ENCODE measurements around the gene EHMT1.
"Not testable (repeated sequence)": the region's sequence is repeated elsewhere in the genome, so short reads cannot be mapped to it uniquely, and the experiment has no call there.

Gene EHMT1

DNA sequence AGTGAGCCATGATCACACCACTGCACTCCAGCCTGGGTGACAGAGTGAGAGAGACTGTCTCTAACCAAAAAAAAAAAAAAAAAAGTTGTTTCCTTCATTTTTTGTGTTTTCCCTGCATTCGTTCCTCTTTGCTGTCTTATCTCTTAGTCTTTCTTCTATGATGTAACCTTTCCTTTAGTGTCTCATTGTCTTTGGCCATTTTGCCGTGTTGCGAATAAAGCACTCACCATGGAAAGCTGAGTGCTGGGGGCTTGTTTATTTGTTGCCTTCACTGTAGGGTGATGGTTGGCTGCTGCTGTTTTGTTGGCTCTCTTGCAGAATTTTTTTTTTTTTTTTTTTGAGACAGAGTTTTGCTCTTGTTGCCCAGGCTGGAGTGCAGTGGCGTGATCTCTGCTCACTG, 7.7 kb downstream of the EHMT1 start:
- Histone ChIP-seq H3K4me3 (ENCODE audit: severe bottlenecking) (no peak overlapping the region), H3K4me1 (ENCODE audit: insufficient read depth, poor library complexity, severe bottlenecking) (no peaks in the 10 kb centered on the region)

DNA sequence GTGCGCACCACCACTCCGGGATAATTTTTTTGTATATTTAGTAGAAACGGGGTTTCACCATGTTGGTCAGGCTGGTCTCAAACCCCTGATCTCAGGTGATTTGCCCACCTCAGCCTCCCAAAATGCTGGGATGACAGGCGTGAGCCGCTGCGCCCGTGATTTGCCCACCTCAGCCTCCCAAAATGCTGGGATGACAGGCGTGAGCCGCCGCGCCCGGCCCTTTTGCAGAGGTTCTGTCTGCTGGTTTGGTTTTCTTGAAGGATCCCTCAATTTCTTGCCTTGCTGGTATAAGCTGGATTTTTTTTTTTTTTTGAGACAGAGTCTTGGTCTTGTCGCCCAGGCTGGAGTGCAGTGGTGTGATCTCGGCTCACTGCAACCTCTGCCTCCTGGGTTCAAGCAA, 8.6 kb downstream of the EHMT1 start:
- DNase-seq (ENCODE audit: low spot score), result peak; percentile 26
- H3K4me3 ChIP-seq (ENCODE audit: severe bottlenecking); ATAC-seq (ENCODE audit: low read depth): not testable (repeated sequence)

More for the DNA sequence above, 7.7 kb downstream of the EHMT1 start:
- TF ChIP-seq, protein P1, sequence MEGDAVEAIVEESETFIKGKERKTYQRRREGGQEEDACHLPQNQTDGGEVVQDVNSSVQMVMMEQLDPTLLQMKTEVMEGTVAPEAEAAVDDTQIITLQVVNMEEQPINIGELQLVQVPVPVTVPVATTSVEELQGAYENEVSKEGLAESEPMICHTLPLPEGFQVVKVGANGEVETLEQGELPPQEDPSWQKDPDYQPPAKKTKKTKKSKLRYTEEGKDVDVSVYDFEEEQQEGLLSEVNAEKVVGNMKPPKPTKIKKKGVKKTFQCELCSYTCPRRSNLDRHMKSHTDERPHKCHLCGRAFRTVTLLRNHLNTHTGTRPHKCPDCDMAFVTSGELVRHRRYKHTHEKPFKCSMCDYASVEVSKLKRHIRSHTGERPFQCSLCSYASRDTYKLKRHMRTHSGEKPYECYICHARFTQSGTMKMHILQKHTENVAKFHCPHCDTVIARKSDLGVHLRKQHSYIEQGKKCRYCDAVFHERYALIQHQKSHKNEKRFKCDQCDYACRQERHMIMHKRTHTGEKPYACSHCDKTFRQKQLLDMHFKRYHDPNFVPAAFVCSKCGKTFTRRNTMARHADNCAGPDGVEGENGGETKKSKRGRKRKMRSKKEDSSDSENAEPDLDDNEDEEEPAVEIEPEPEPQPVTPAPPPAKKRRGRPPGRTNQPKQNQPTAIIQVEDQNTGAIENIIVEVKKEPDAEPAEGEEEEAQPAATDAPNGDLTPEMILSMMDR (IDR thresholded peaks at IDR 0.05; ENCODE audit: poor library complexity, severe bottlenecking), result no peak
- Histone ChIP-seq H3K9me3 (ENCODE audit: severe bottlenecking) (no peaks in the 10 kb centered on the region), H3K27me3 (ENCODE audit: insufficient read depth, poor library complexity, severe bottlenecking) (no peaks in the 10 kb centered on the region), H3K27ac (ENCODE audit: poor library complexity, severe bottlenecking) (no peak overlapping the region), H3K36me3 (ENCODE audit: low read depth) (peaks cover 5% of the 10 kb centered on the region; the same call in 1 of the 2 replicates)
- DNase-seq (ENCODE audit: low spot score) (no peak), ATAC-seq (ENCODE audit: low read depth) (no peak)

GRCh38 chr9:137630126-137630525, 11.3 kb downstream of the EHMT1 start:
- Histone ChIP-seq H3K9me3 (ENCODE audit: severe bottlenecking) (no peaks in the 10 kb centered on the region), H3K27ac (ENCODE audit: poor library complexity, severe bottlenecking) (no peak overlapping the region), H3K4me1 (ENCODE audit: insufficient read depth, poor library complexity, severe bottlenecking) (no peaks in the 10 kb centered on the region), H3K27me3 (ENCODE audit: insufficient read depth, poor library complexity, severe bottlenecking) (no peaks in the 10 kb centered on the region), H3K36me3 (ENCODE audit: low read depth) (no peaks in the 10 kb centered on the region), H3K4me3 (ENCODE audit: severe bottlenecking) (no peak overlapping the region)
- DNase-seq (ENCODE audit: low spot score) (no peak), ATAC-seq (ENCODE audit: low read depth) (no peak)
- TF ChIP-seq, protein P1 (IDR thresholded peaks at IDR 0.05; ENCODE audit: poor library complexity, severe bottlenecking), result no peak

More for the DNA sequence above, 8.6 kb downstream of the EHMT1 start:
- H3K36me3 ChIP-seq (ENCODE audit: low read depth); H3K27me3 ChIP-seq (ENCODE audit: insufficient read depth, poor library complexity, severe bottlenecking); H3K9me3 ChIP-seq (ENCODE audit: severe bottlenecking); H3K27ac ChIP-seq (ENCODE audit: poor library complexity, severe bottlenecking); H3K4me1 ChIP-seq (ENCODE audit: insufficient read depth, poor library complexity, severe bottlenecking): not testable (repeated sequence)

DNA sequence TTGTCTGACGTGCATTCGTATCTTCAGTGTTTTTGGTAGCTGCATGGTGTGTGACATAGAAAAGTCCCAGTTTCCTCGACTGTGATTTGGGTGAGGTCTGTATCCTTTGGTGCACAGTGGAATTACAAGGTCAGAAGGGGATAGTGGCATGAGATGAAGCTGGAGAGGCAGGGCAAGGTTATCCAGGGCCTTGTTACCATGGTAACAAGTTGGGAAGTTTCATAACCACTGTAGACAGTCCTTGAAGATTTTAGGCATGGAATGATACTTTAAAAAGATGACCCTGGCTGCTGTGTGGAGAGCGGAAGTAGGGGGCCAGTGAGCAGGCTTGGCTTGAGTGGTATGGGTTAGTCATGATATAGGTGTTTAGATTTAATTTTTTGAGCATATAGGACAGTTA, 11.9 kb downstream of the EHMT1 start:
- no peak overlapping the region for H3K4me3 ChIP-seq (ENCODE audit: severe bottlenecking)
- H3K27me3 ChIP-seq (ENCODE audit: insufficient read depth, poor library complexity, severe bottlenecking), result no peaks in the 10 kb centered on the region
- DNase-seq (ENCODE audit: low spot score), result no peak
- no peak overlapping the region for H3K27ac ChIP-seq (ENCODE audit: poor library complexity, severe bottlenecking)
- no peaks in the 10 kb centered on the region for H3K36me3 ChIP-seq (ENCODE audit: low read depth)
- H3K4me1 ChIP-seq (ENCODE audit: insufficient read depth, poor library complexity, severe bottlenecking), result no peaks in the 10 kb centered on the region
- TF ChIP-seq, protein P1 (IDR thresholded peaks at IDR 0.05; ENCODE audit: poor library complexity, severe bottlenecking), result no peak
- no peaks in the 10 kb centered on the region for H3K9me3 ChIP-seq (ENCODE audit: severe bottlenecking)
- no peak for ATAC-seq (ENCODE audit: low read depth)

GRCh38 chr9:137631345-137632229, 12.8 kb downstream of the EHMT1 start:
- no peaks in the 10 kb centered on the region for H3K36me3 ChIP-seq (ENCODE audit: low read depth)
- no peaks in the 10 kb centered on the region for H3K9me3 ChIP-seq (ENCODE audit: severe bottlenecking)
- DNase-seq (ENCODE audit: low spot score) (no peak), ATAC-seq (ENCODE audit: low read depth) (no peak)
- TF ChIP-seq, protein P1 (IDR thresholded peaks at IDR 0.05; ENCODE audit: poor library complexity, severe bottlenecking), result no peak
- H3K27ac ChIP-seq (ENCODE audit: poor library complexity, severe bottlenecking), result no peak overlapping the region
- H3K4me1 ChIP-seq (ENCODE audit: insufficient read depth, poor library complexity, severe bottlenecking), result no peaks in the 10 kb centered on the region
- H3K27me3 ChIP-seq (ENCODE audit: insufficient read depth, poor library complexity, severe bottlenecking), result no peaks in the 10 kb centered on the region
- no peak overlapping the region for H3K4me3 ChIP-seq (ENCODE audit: severe bottlenecking)

Measured in RWPE2 (cell line).